H1 (cell line): ENCODE measurements around the gene TBCD. TPM values are rescaled to one million over a fixed set of nuclear protein-coding genes. Genes with fewer than 3 reads are reported as not detected.

Experiments
- ATF2 ChIP-seq: IDR thresholded peaks from 2 replicates; pipeline ENCODE4 v1.6.1; 2012; ENCODE audit warnings: low read length, inconsistent platforms
- polyA plus RNA-seq, 7 experiments: library from polyadenylated mRNA; depleted of rRNA in 3 of 7; stranded (reverse) in 5 of 7; unstranded in 2 of 7; fragments of >200 nt in 5 of 7; fragments of 200-250 nt in 2 of 7; gene quantifications; 1 replicate in 5 of 7; 2 replicates in 1 of 7; 4 replicates in 1 of 7; pipeline versions ENCODE4 v1.2.1 to v1.2.3, GENCODE V29; 2011 to 2013; ENCODE audit warnings: missing spikeins in 2 of 7, mixed read lengths in 2 of 7
- total RNA-seq: library from RNA; stranded (reverse); fragmentation: NEBNext Ultra II Directional; extraction: Animal tissue kit (Norgen Biotek cat#: 25700); gene quantifications from 2 replicates; pipeline ENCODE4 v1.2.1, GENCODE V29; 2021

Gene TBCD
- total and polyA plus RNA-seq, 2 of the 8 experiments (the other 6 are each of a cell fraction or from before 2014, with no cell fraction given), result 118 to 162 TPM

DNA sequence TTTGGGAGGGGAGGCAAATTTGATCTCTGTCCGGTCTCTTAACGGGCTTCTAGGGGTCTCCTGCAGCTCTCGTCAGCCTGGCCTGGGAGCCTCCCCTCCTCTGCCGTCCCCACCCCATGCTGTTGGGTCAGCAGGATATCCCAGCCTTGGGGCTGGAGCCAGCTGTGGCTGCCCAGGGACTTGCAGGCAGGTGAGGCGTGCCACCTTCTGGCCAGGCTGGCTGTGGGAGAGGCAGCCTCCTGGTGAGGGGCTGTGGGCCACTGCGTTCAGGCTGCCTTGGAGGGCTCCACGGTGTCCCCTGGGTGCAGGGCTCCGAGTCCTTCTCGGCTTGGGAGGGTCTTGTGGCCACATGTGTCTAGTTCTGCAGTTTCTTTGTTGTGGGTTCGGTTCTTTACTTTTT lies 34.6 kb downstream of the TBCD start (continued):
- no peak for TF ChIP-seq ATF2
